Measurements from ENCODE around the gene PNPLA7.

- TF ChIP-seq POLR2A (IDR thresholded peaks at IDR 0.05; ENCODE audit: low read depth, low read length) (0 out of 2 replicates have a peak, but pooled peaks have one; percentile 0), TAF1 (IDR thresholded peaks at IDR 0.05; ENCODE audit: borderline replicate concordance, low read depth, low read length) (no peak), POLR2AphosphoS5 (IDR thresholded peaks at IDR 0.05; ENCODE audit: low read depth, low read length) (0 out of 2 replicates have a peak, but pooled peaks have one; percentile 28)
Measured at GRCh38 chr9:137447722-137448601, 102.2 kb downstream of the PNPLA7 start.

Data from GM12892 (cell line).